Inflammatory macrophage treated with lipopolysaccharide for 1 hour (primary cell): Measurements from ENCODE around the gene COL4A3.

Experiments
- DNase-seq, 2 donors: peaks; one replicate each; pipeline ENCODE4 v3.0.0-alpha.2; 2020 to 2022

COL4A3 gene

DNA sequence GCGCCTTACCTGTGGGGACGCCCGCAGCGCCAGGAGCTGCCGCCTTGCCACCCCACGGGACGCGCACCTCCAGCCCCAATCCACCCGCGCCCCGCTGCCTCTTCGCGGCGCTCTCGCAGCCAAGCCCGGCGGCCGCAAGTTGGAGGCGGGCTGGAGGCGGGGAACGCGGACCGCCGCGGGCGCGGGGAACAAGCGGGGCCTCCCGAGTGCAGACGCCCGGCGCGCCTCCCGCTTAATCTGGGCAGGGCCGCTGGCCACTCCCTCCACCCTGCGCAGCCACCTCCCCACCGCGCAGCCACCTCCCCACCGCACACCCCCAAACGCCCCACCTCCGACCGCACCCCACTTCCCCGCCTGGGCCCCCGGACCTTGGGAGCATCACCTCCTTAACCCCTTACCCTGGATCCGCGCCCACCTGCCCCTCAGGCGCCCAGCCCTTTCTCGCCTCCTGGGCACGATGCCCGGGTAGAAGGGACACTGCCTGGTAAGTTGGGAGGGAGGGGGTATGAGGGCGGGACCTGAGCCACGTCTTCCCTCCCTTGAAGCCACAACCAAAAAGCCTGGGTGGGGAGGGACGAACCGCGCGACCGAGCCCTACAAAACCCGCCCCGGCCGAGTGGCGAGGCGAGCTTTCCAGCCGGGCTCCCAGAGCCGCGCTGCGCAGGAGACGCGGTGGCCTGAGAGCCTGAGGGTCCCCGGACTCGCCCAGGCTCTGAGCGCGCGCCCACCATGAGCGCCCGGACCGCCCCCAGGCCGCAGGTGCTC, at the start of gene COL4A3, which contains the start of gene COL4A4:
COL4A3 (plus strand) TSS at position 627 of the 765 bp plus-strand sequence; CDS start at position 730, 103 bp downstream.
COL4A4 (minus strand) TSS at position 208 of the 765 bp plus-strand sequence. CDS start 16,722 bp downstream, outside the sequence.
- DNase-seq, result no peak

DNA sequence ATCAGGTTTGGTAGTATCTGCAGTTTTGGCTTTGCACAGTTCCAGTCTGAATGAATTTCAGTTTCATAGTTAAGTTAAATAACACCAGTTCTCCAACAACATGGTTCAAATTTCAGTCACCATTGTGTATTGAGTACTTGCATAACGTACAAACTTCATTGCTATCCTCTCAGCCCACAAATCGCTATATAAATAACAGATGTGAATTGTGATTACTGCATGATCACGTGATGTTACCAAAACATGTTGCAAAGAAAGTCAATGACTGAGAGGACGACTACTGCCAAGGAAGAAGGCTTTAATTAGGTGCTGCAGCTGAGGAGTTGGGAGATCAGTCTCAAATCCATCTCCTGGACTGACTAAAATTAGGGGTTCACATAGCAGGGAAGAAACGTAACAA, 48.7 kb upstream of the COL4A3 start:
- no peak for DNase-seq

DNA sequence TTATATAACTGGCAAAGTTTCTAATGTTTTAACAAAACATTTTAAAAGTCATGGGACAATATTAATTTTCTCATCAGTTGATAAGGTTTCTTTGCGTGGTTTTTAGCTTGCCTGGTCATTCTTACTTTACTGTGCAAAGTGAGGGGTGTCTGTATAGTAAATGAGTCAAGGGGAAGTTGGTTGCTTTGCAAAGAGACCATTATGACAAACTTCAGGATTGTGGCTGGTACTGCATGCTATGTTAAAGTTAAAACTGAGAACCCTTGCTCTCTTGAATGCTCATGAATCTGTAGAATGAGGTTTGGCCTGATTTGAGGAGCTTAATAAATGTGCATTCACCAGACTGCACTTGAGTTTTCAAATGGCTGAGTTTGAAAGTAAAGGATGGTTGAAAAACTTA, 47.4 kb upstream of the COL4A3 start:
- no peak for DNase-seq

DNA sequence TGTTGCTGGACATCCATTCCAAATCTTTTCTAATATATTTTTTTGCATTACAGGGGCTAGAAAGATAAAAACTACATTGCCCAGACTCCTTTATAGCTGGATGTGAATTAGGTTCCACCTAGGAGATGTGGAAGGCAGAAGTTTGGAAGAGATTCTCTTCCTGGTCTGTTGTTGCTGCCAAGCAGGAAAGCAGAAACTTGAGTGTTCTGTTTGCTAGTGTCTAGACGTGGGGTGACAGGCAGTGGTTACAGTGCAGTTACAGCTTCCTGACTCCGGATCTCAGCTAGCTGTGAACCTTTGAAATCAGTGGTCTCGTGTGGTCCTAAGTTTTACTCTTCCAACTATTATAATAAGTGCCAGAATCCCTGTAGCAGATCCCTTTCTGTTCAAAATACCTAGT, 46.6 kb upstream of the COL4A3 start:
- no peak for DNase-seq

DNA sequence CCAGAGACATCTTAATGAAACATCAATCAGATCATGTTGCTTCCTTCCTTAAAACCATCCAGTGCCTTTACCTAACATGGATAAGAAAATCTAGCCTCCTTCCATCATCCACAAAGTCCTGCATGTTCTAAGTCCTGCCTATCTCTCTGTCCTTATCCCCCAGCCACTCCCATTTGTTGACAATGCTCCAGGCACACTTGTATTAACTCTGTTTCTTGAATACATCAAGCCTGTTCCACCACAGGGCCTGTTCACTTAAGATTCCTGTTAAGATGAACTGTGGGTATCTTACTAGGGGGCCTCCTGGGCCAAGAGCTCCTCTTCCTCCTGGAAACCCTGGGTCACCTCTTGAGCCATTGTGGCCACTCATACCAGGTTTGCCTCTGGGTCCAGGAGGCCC, 46.1 kb upstream of the COL4A3 start:
- DNase-seq, result no peak

DNA sequence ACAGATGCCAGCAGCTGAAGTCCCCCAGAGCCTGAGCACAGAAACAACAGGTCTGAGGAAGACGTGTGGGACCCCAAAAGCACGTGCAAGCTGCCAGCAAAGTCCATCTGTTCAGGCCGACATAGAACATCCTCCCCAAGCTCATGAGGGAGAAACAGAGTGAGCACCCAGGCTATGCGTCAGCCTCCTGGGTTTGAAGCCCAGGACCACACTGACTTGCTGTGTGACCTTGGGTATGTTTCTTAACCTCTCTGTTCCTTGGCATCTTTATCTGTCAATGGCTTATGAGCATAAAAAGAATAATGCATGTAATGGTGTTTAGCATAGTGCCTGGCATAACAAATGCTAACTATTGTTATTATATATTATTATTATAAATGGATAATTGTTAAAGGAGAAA, 40.7 kb upstream of the COL4A3 start:
- DNase-seq, result no peak

DNA sequence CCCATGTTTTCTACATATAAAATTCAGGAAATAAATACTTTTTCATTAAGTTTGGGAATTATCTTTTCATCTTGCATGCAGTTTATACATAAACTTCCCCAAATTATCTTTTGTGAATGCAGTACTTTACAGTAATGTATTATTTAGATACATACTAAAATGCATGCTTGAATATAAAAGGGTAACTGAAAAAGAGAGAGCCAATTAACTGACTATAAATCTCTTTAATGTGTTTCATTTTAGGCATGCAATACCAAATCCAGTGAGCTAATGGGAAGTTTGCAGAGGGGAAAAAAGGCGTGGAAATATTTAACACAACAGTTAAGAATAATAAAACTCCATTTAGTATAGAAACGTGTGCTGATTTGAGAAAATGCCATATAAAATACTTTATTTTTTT, 39.6 kb upstream of the COL4A3 start:
- DNase-seq, result no peak

DNA sequence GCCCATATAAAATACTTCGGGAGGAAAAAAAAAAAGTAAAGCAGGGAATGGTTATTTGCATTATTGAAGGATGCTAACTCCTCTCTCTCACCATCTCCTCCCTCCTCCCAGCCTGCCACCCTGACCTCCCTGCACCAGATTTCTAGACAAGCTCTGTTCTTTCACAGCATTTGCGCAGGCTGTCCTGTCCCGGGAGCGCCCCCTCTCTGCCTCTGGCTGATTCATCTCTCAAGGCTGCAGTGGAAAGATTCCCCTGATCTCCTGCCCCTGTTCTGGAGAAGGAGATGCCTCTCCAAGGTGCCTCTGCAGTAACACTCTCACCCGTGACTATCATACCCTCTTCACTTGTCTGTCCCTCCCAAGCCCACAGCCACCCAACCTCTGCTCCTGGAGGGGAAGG, 38.9 kb upstream of the COL4A3 start:
- DNase-seq, result no peak

DNA sequence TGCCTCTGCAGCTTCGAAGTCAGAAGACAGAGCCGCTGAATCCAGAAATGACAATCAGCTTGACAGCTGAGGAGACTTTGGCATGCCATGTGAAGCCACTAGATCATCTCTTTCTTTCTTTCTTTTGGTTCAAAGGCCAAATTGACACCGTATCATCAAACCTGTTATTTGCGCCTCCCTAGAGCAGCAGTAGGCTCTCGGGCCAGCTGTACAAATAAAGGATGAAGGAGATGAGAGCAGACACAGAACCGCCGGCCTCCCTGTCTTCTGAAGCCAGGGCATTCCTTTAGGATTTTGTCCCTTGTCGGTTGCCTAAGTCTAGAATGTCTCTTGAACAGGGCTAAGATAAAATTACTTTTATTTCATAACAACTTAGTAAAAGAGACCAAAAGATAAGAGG, 37.2 kb upstream of the COL4A3 start:
- DNase-seq, result no peak

DNA sequence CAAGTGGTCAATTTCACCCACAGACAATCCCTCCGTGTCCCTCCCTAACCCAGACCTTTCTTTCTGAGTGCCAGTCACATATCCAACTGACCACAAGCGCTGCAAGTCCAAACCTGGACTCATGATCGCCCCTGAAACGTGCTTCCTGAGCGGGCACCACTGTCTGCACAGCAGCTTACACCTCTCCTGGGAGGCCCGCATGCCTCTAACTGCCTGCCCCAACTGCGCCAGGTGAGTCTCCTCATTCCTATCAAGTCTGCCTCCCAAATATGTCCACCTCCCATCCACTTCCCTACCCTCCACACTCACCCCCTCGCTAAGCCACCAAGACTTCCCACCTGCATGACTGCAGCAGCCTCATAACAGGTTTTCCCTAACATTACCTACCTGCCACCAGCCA, 33.8 kb upstream of the COL4A3 start:
- no peak for DNase-seq

DNA sequence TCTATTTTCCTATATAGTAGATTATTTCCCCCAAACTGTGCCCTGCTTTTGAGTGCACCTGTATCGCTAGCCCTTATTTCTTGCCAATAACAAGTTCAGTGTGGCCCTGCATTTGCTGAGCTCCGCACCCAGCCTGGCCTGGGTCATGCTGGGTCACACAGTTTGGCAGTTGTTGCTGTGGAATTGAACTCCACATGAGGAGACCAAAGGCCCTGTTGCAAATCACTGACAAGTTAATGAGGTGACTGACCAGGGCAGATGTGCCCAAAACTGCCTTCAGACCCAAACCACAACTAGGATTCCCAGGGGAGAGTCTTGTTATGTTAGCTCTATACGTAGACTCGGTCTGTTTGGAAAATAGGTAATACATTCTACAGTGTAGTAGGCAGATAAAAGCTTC, 31.4 kb upstream of the COL4A3 start:
- no peak for DNase-seq

DNA sequence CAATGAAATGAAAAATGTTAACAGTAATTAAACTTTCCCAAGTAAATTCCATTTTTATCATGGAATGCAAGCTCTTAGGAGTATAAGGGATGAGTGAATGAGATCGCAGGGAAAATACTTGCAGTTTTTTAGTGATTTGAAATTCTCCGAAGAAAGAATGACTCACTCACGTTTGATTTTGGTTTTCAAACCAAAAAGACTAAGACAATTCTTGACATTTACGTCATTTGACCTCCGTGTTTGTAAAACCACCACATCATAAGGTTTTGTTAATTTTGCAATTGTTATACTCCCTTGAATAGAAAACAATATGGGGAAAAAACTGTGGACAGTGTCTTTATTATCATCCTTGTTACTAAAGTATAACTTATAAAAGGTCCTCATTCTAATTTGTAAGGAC, 29.8 kb upstream of the COL4A3 start:
- DNase-seq, result no peak

DNA sequence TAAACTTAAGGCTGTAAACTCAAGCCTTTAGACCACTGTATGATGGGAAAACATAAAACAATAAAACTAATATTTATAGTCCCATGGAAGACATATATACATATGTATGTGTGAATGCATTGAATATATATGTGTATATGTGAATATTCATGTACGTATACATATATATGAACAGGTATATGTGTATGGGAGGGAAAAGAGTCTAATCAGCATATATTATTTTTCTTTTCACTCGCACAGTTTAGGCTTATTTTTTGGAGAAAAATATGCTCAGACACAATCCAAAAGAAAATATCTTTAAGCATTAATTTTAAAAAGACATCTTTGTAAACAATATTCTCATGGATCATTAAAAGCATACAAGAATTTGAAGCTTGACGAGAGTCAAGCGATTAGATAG, 23.1 kb upstream of the COL4A3 start:
- DNase-seq, result no peak

DNA sequence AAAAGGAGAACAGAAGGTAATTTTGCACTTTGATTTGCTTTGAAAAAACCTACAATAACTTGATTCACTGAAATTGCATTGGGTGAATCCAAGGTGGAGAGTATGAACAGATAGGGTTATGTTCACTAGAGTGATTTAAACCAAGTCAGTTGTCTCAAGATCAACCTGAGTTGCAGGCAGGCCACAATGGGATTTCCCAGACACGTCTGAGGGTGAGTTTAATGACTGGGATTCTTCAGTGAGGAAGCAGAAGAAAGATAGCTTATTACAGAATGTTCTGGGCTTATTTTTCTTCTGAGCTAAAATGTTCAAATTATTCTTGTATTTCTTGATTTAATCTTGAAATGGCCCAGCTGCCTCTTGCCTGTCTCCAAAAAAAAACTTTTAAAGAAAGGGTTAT, 20.5 kb upstream of the COL4A3 start:
- DNase-seq, result no peak

DNA sequence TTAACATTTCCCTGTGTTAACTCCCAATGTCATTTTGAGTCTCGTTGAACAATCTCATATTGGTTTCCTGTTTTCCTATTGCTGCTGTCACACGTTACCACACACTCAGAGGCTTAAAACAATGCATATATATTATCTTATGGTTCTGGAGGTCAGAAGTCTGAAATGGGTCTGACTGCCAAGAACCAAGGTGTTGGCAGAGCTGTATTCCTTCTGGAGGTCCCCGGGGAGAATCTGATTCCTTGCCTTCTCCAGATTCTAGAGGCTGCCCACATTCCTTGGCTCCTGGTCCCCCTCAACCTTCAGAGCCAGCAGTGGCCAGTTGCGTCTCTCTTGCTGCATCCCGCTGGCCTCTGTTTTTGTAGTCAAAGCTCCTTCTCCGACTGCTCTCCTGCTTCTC, 18.0 kb upstream of the COL4A3 start:
- DNase-seq, result no peak

DNA sequence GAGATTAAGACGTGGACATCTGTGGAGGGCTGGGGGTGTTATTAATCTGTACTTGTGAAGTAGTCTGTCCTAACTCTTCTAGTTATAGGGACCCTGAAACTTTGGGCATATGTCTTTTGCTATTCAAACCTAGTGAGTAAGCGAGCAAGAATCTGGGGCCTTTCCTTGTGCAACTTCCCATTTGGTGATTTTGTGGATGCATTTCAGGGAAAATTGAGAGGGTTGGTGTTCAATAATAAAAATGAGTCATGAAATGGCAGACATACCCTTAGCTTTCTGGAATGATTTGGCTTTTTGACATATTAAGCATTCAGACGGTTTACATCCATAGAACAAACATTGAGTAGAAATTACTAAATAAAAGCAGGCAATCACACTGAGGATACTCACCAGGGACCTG, 17.4 kb upstream of the COL4A3 start:
- no peak for DNase-seq

DNA sequence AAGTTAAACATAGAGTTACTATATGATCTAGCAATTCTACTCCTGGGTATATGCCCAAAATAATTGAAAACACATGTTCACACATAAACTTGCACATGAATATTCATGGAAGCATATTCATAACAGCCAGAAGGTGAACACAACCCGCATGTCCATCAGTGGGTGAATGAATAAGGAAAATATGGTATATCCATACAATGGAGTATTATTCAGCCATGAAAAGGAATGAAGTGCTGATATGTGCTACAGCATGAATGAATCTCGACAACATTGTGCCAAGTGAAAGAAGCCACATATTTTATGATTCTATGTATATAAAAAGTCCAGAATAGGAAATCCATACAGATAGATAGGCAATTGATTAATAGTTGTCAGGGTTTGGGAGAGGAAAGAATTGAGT, 16.3 kb upstream of the COL4A3 start:
- DNase-seq, result no peak

DNA sequence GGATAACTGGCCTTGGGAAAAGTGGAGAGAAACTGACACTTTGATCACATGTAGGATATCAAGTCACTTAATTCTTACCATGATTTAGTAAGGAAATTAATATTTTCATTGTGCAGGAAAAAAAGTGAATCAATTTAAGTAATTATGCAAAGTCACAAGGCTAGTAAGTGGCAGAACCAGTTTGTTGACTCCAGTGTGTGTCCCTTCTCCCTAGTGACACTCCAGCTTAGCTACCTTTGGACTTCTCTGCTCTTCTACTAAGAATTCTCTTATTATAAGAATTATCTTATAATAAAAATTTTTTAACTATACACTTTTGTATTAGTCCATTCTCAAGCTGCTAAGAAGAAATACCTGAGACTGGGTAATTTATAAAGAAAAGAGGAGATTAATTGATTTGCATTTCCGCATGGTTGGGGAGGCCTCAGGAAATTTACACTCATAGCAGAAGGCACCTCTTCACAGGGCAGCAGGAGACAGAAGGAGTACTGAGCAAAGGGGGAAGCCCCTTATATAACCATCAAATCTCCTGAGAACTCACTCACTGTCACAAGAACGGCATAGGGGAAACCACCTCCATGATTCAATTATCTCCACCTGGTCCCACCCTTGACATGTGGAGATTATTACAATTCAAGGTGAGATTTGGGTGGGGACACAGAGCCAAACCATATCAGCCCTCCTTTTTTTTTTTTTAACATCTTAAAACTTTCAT, 14.0 kb upstream of the COL4A3 start:
- DNase-seq, result no peak

DNA sequence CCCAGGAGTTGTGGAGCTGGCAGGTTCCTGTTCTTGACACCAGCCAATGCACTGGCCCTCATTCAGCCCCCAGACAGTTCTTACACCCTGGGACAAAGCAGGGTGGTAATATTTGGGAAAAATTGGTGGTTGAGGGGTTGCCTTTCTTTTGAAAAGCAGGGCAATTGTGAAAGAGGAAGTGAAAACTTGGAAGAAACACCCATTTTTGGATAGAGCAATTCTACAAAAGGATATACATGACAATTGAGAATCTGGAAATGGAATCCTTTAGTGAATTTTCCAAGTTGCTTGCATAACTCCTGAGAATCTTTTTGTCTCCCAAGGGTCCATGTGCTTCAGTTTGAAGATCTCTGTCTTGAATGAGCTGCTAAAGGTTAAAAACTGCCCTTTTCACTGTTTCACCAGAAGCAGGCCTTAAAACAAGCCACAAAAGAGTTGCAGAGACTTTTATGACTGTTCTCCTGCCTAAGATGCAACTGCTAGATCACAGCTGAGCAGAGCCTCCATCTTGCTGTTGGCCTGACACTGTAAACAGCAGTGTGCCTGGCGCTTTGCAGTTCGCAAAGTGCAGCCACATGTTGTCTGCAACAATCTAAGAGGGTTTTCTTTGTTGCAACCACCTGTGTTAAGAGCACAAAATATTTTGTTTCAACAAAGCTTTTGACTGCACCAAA, 12.2 kb upstream of the COL4A3 start:
- no peak for DNase-seq

DNA sequence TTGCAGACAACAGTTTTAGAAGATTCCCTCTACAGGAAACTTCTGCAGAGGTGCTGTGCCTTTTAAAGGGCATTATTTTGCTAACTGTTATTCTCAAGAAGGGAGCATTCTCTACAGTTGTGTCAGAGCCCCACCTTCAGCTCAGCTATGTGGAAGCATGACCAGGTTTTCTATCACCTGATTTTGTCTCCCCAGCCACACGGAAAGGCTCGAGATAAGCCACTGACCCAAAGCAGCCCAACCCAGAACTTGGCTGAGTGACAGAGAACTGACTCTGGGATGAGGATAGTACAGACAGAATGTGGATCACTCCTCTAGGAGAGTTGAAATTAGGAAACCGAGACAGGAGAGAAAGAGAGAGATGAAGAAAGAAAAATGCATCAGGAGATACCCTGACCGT, 11.1 kb upstream of the COL4A3 start:
- no peak for DNase-seq

DNA sequence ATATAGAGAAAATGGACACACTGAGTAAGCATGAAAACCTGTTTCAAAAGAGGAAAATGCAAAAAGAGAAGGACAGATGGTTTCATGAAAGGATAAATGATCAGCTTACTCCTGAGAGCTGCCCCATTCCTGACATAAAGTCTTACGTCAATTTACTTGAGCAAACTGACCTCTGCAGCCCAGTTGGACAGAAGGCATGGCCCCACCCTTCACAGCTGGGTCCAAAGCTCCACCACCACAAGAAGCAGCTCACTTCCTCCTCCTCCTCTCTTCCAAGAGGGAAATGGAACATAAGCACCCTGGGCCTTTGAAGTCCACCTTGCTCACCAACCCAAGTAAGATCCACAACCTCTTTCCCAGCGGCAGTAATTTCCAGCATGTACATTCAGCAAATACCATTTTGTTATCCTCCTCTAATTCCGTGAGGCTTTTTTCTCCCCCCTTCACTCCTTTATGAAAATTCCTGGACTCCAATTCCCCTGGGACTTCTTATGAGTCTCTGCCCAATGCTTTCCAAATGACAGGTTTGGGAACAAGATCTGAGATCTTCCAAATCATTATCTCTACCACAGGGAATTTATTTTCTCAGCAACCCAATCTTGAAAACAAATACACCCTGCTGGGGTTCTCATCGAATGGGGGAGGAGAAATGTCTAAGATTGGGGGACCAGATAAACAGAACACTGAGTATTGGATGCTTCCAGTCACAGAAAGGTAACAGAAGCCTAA, 10.5 kb upstream of the COL4A3 start:
- no peak for DNase-seq

DNA sequence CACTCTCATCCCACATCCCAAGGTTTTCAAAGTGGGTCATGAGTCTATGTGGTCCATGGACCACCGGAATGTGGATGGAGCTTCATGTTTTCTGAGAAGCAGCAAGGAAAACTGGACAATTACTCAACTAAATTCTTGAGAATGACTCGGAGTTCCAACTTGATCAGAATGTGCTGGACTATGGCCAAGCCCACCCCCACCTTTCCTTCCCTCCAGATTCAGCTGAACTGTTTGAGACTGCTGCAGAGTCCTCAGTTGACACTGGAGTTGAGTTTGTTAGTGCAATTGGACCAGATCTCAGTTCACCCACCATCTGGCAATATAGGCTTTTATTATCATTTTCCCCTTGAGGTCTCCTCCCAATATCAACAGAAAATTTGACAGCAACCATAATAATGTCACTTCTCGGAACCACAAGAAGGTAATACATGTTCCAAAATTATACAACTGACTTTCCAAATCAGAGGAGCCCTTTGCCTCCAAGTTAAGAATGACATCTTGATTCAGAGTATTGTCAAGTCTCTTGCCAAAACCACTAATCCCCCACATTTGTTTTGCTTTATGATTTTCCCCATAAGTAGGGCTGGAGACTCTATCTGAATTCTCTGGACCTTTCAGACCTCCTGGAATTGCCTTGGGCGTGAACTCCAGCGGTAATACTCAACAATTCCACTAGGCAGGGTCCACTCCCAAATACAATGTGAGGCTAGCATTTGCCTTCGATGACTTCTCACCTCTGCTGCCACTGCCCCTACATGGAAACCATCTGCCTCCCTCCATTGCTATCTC, 9.2 kb upstream of the COL4A3 start:
- DNase-seq, result no peak
